Right lobe of liver (tissue), 4 donors: ENCODE data around the gene DAAM1.

Experiments
- POLR2A ChIP-seq: fragments of 450-650 bp; IDR thresholded peaks from one replicate; pipeline ENCODE4 v1.6.1; 2017; ENCODE audit warnings: antibody characterized with exemption, mild to moderate bottlenecking
- TF ChIP-seq, protein P1 (sequence below), 4 donors: fragments of 200-600 bp in 3 of 4; fragments of 450-650 bp in 1 of 4; IDR thresholded peaks; one replicate each; pipeline versions ENCODE4 v1.5.1 to v1.8.0; 2016 to 2022; ENCODE audit warnings: antibody characterized with exemption in 4 of 4, mild to moderate bottlenecking in 2 of 4
- donor health status: DM: no; HTN: no; CAD: no.
- donor health status: DM: no; HTN: no; CAD: no.
- donor health status: DM: no; HTN: yes; CAD: no.

- TF ChIP-seq, protein P1, sequence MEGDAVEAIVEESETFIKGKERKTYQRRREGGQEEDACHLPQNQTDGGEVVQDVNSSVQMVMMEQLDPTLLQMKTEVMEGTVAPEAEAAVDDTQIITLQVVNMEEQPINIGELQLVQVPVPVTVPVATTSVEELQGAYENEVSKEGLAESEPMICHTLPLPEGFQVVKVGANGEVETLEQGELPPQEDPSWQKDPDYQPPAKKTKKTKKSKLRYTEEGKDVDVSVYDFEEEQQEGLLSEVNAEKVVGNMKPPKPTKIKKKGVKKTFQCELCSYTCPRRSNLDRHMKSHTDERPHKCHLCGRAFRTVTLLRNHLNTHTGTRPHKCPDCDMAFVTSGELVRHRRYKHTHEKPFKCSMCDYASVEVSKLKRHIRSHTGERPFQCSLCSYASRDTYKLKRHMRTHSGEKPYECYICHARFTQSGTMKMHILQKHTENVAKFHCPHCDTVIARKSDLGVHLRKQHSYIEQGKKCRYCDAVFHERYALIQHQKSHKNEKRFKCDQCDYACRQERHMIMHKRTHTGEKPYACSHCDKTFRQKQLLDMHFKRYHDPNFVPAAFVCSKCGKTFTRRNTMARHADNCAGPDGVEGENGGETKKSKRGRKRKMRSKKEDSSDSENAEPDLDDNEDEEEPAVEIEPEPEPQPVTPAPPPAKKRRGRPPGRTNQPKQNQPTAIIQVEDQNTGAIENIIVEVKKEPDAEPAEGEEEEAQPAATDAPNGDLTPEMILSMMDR (IDR thresholded peaks at IDR 0.05) = no peak
- TF ChIP-seq POLR2A = no peak
These were observed 10.7 kb downstream of the DAAM1 start for GRCh38 chr14:59199205-59199604.
